K562 (cell line): ENCODE results near the gene IL17RC. TPM values are rescaled to one million over a fixed set of nuclear protein-coding genes. Genes with fewer than 3 reads are reported as not detected.

Source experiments
- ATF6 ChIP-seq: sonication (generic); formaldehyde crosslinking; IDR thresholded peaks from 2 replicates; pipeline ENCODE4 v1.4.0; 2020; ENCODE audit warnings: mild to moderate bottlenecking, missing genetic modification reagents
- ATF7 ChIP-seq: fragments of 450-650 bp; IDR thresholded peaks from 2 replicates; pipeline ENCODE4 v1.7.1; 2014; ENCODE audit warnings: mild to moderate bottlenecking, moderate library complexity
- CTBP1 ChIP-seq: fragments of 450-650 bp; IDR thresholded peaks from 2 replicates; pipeline ENCODE4 v1.6.1; 2016; ENCODE audit warnings: borderline replicate concordance
- DMBX1 ChIP-seq: fragments of 250-450 bp; sonication (Bioruptor Pico); IDR thresholded peaks from 2 replicates; pipeline ENCODE4 v1.8.0; 2022; ENCODE audit warnings: inconsistent platforms, mild to moderate bottlenecking, moderate library complexity, borderline replicate concordance
- E2F1 ChIP-seq: sonication (generic); formaldehyde crosslinking; IDR thresholded peaks from 2 replicates; pipeline ENCODE4 v1.8.1; 2023; ENCODE audit warnings: mild to moderate bottlenecking, missing genetic modification reagents, moderate library complexity
- GTF2B ChIP-seq: IDR thresholded peaks from 2 replicates; pipeline ENCODE4 v1.6.1; 2011; ENCODE audit not compliant: insufficient read length; ENCODE audit errors: extremely low read depth
- HEY1 ChIP-seq: fragments of 250-450 bp; sonication (Bioruptor Pico); IDR thresholded peaks from 2 replicates; pipeline ENCODE4 v1.5.0; 2020; ENCODE audit warnings: mild to moderate bottlenecking, moderate library complexity, borderline replicate concordance
- HOMEZ ChIP-seq: fragments of 250-450 bp; sonication (Bioruptor Pico); IDR thresholded peaks from 2 replicates; pipeline ENCODE4 v1.4.0; 2020; ENCODE audit warnings: mild to moderate bottlenecking, moderate library complexity
- KHSRP ChIP-seq: fragments of 450-650 bp; IDR thresholded peaks from 2 replicates; pipeline ENCODE4 v1.6.1; 2017
- MTA2 ChIP-seq: fragments of 450-650 bp; IDR thresholded peaks from 2 replicates; pipeline ENCODE4 v1.6.1; 2016; ENCODE audit warnings: low read depth
- PHTF2 ChIP-seq: fragments of 250-450 bp; sonication (Bioruptor Pico); IDR thresholded peaks from 2 replicates; pipeline ENCODE4 v1.5.0; 2021; ENCODE audit warnings: mild to moderate bottlenecking
- SIX5 ChIP-seq, 2 experiments: IDR thresholded peaks; 2 replicates each; pipeline ENCODE4 v1.6.1; 2011; ENCODE audit warnings: low read length in 2 of 2, borderline replicate concordance in 1 of 2, low read depth in 1 of 2, mild to moderate bottlenecking in 1 of 2, moderate library complexity in 1 of 2; ENCODE audit not compliant: insufficient read depth in 1 of 2
- SPI1 ChIP-seq: IDR thresholded peaks from 2 replicates; pipeline ENCODE4 v1.6.1; 2011; ENCODE audit warnings: low read depth, low read length, control low read depth, borderline replicate concordance
- SRSF1 ChIP-seq: fragments of 200-400 bp; formaldehyde crosslinking; IDR thresholded peaks from 2 replicates; pipeline ENCODE4 v1.6.1; 2017; ENCODE audit warnings: mild to moderate bottlenecking, low read depth, low read length, moderate library complexity
- UBTF ChIP-seq, 2 experiments: IDR thresholded peaks; 2 replicates each; pipeline ENCODE4 v1.6.1; 2012; ENCODE audit warnings: improper control_type of control experiment in 2 of 2, low read depth in 2 of 2, low read length in 2 of 2, borderline replicate concordance in 1 of 2
- ZBTB8A ChIP-seq: fragments of 450-650 bp; IDR thresholded peaks from 2 replicates; pipeline ENCODE4 v1.6.1; 2018; ENCODE audit warnings: mild to moderate bottlenecking, moderate library complexity; ENCODE audit not compliant: partially characterized antibody
- ZEB2 ChIP-seq: fragments of 450-650 bp; IDR thresholded peaks from 2 replicates; pipeline ENCODE4 v1.6.1; 2016
- ZNF274 ChIP-seq: IDR thresholded peaks from 2 replicates; pipeline ENCODE4 v1.6.1; 2011; ENCODE audit warnings: low read depth, mild to moderate bottlenecking, low read length, moderate library complexity, borderline replicate concordance
- ZNF696 ChIP-seq: fragments of 250-450 bp; sonication (Bioruptor Pico); conservative IDR thresholded peaks from 2 replicates; pipeline ENCODE4 v1.4.0; 2020; ENCODE audit warnings: mild to moderate bottlenecking, moderate library complexity
- ZSCAN29 ChIP-seq: fragments of 450-650 bp; IDR thresholded peaks from 2 replicates; pipeline ENCODE4 v1.6.1; 2017
- polyA plus RNA-seq, 8 experiments: library from polyadenylated mRNA; depleted of rRNA in 4 of 8; stranded (reverse) in 5 of 8; unstranded in 3 of 8; fragments of >200 nt; fragmentation: Nextera tagmentation in 2 of 8; fragmentation: Illumina TruSeq in 1 of 8; extraction: Ambion mirVana in 2 of 8; extraction: Trizol in 1 of 8; gene quantifications; 2 replicates each; pipeline versions ENCODE4 v1.2.1 to v1.2.3, GENCODE V29; 2011 to 2014; ENCODE audit warnings: inconsistent platforms in 1 of 8, missing spikeins in 1 of 8
- total RNA-seq, 7 experiments: library from RNA; depleted of rRNA in 6 of 7; stranded (reverse); fragments of >200 nt in 6 of 7; fragmentation: Illumina TruSeq in 2 of 7; extraction: Trizol in 2 of 7; gene quantifications; 2 replicates each; pipeline versions ENCODE4 v1.2.1 to v1.2.3, GENCODE V29; 2011 to 2021; ENCODE audit warnings: low replicate concordance in 1 of 7

The IL17RC gene
- total and polyA plus RNA-seq, 9 of the 15 experiments (the other 6 are each of a cell fraction or from before 2014, with no cell fraction given) = 0.15 to 11.4 (median 7.1) TPM; not detected in 1

GRCh38 chr3:9916734-9917680 is at the start of gene IL17RC (continued):
- TF ChIP-seq UBTF (IDR thresholded peaks at IDR 0.05; ENCODE audit: borderline replicate concordance in 1 of 2, low read depth in 2 of 2, low read length in 2 of 2) (0 out of 4 replicates have a peak, but pooled peaks of 1 of the 2 experiments have one; percentile 28), MTA2 (no peak), ZNF696 (CRISPR knock-in tag) (no peak), HOMEZ (CRISPR knock-in tag) (no peak), PHTF2 (CRISPR knock-in tag) (no peak), E2F1 (CRISPR knock-in tag) (0 out of 2 replicates have a peak, but pooled peaks have one; percentile 34), ZNF274 (no peak), GTF2B (no peak), DMBX1 (CRISPR knock-in tag) (no peak), ZEB2 (peak; percentile 79), ATF7 (peak; percentile 69), ATF6 (CRISPR knock-in tag) (no peak), ZBTB8A (no peak), SRSF1 (no peak), KHSRP (no peak), SIX5 (IDR thresholded peaks at IDR 0.05; ENCODE audit: borderline replicate concordance in 1 of 2, insufficient read depth in 1 of 2, low read depth in 1 of 2, low read length in 2 of 2) (no peak), ZSCAN29 (no peak), HEY1 (CRISPR knock-in tag) (no peak), SPI1 (no peak), CTBP1 (peak; percentile 92)
